HepG2 (cell line): ENCODE results near the gene DDN. TPM values are rescaled to one million over a fixed set of nuclear protein-coding genes. Genes with fewer than 3 reads are reported as not detected.

ENCODE experiments used
- ATAC-seq: fragments of 200-7000 bp; cut with Tn5 transposase; 3 replicates; pipeline ENCODE4 v1.9.1; 2020; ENCODE audit warnings: mild to moderate bottlenecking, moderate library complexity
- BruUV-seq: library from RNA; stranded (reverse); fragments of 400-500 nt; replicated peaks from 2 replicates; lab custom pipeline; 2021; lab: Mats Ljungman, UMichigan
- CTCF ChIA-PET: fragments of 300-600 bp; formaldehyde crosslinking; extraction: SDS; loops from one replicate; lab custom pipeline; 2021; ENCODE audit warnings: low total read pairs, inconsistent platforms, low intra/inter-chr PET ratio; lab: Yijun Ruan, JAX
- POLR2A ChIA-PET: fragments of 350-600 bp; sonication (Branson Sonifier 250); formaldehyde crosslinking; loops from one replicate; lab custom pipeline; 2020; ENCODE audit warnings: antibody characterized with exemption, inconsistent platforms; lab: Yijun Ruan, JAX
- DNase-seq: peaks from one replicate; pipeline ENCODE4 v3.0.0-alpha.2; 2015; ENCODE audit warnings: low spot score
- FAIRE-seq: peaks from 3 replicates; lab custom pipeline; 2011; peaks lifted over from hg19 to GRCh38; lab: Jason Lieb, UNC
- H2AFZ ChIP-seq: one replicate; pipeline ENCODE4 v1.6.1; 2011; ENCODE audit warnings: low read length, inconsistent platforms
- H3K27ac ChIP-seq: fragments of 300-600 bp; 3 replicates; pipeline ENCODE4 v1.8.0; 2011; ENCODE audit warnings: mixed run types, mild to moderate bottlenecking, mixed read lengths, low read length, inconsistent platforms; ENCODE audit not compliant: insufficient read depth; ENCODE audit errors: extremely low read length
- H3K27me3 ChIP-seq, 2 experiments: fragments of 200-600 bp in 1 of 2; 2 replicates in 1 of 2; 3 replicates in 1 of 2; pipeline versions ENCODE4 v1.6.0 to v1.8.0; 2011; ENCODE audit warnings: low read length in 2 of 2, mild to moderate bottlenecking in 2 of 2, moderate library complexity in 2 of 2, inconsistent platforms in 1 of 2; ENCODE audit not compliant: insufficient read depth in 2 of 2, control insufficient read depth in 1 of 2
- H3K36me3 ChIP-seq, 2 experiments: fragments of 200-600 bp in 1 of 2; replicated peaks in 1 of 2; 2 replicates in 1 of 2; 3 replicates in 1 of 2; pipeline versions ENCODE4 v1.5.1 to v1.8.0; 2011; ENCODE audit warnings: low read length in 2 of 2, inconsistent platforms in 1 of 2; ENCODE audit not compliant: insufficient read depth in 2 of 2, control insufficient read depth in 1 of 2
- H3K4me1 ChIP-seq: 2 replicates; pipeline ENCODE4 v1.5.1; 2012; ENCODE audit warnings: low read length, inconsistent platforms; ENCODE audit not compliant: insufficient read depth
- H3K4me2 ChIP-seq: 2 replicates; pipeline ENCODE4 v1.6.0; 2011; ENCODE audit warnings: low read depth, low read length, inconsistent platforms
- H3K4me3 ChIP-seq, 3 experiments: fragments of 200-600 bp in 1 of 3; sonication (generic), shearing (Covaris generic) in 1 of 3; replicated peaks in 1 of 3; 2 replicates each; pipeline ENCODE4 v1.5.1; 2011 to 2016; ENCODE audit warnings: low read length in 3 of 3, inconsistent platforms in 2 of 3, low read depth in 2 of 3, mild to moderate bottlenecking in 2 of 3, control low read depth in 1 of 3, mixed read lengths in 1 of 3; ENCODE audit not compliant: insufficient read depth in 1 of 3
- H3K79me2 ChIP-seq: one replicate; pipeline ENCODE4 v1.6.1; 2011; ENCODE audit warnings: low read length, inconsistent platforms; ENCODE audit not compliant: insufficient read depth
- H3K9ac ChIP-seq: 2 replicates; pipeline ENCODE4 v1.6.0; 2011; ENCODE audit warnings: mild to moderate bottlenecking, low read depth, low read length, inconsistent platforms; ENCODE audit not compliant: insufficient read depth
- H3K9me3 ChIP-seq: 2 replicates; pipeline ENCODE4 v1.5.1; 2012; ENCODE audit warnings: mild to moderate bottlenecking, low read length
- H4K20me1 ChIP-seq: 2 replicates; pipeline ENCODE4 v1.6.0; 2011; ENCODE audit warnings: inconsistent platforms, mild to moderate bottlenecking, low read length, moderate library complexity; ENCODE audit not compliant: insufficient read depth
- CTCF ChIP-seq: sonication (generic); formaldehyde crosslinking; IDR thresholded peaks from 2 replicates; pipeline ENCODE4 v1.5.0; 2020; ENCODE audit warnings: mild to moderate bottlenecking, missing genetic modification reagents, moderate library complexity
- ZNF800 ChIP-seq: sonication (generic); formaldehyde crosslinking; IDR thresholded peaks from 2 replicates; pipeline ENCODE4 v1.4.0; 2020; ENCODE audit warnings: missing genetic modification reagents
- WGBS: methylation state at CpG from one replicate; pipeline ENCODE4 v1.1.6; 2017; ENCODE audit warnings: low lambda C conversion rate; 5-methylcytosine and 5-hydroxymethylcytosine counted together
- in situ Hi-C: cut with HindIII; loops from 2 replicates; pipeline ENCODE4 v1.10.0; 2017; ENCODE audit warnings: low pct_unique_long_range_greater_than_20kb; ENCODE audit not compliant: extremely low pct_ligation_motif_present
- intact Hi-C: fragments of 100-400 bp; cut with micrococcal nuclease; formaldehyde crosslinking; loops from one replicate; pipeline ENCODE4 v1.10.0; 2022; ENCODE audit not compliant: unreplicated experiment
- polyA plus RNA-seq, 8 experiments: library from polyadenylated mRNA; depleted of rRNA in 3 of 8; stranded (reverse) in 7 of 8; unstranded in 1 of 8; fragments of >200 nt; fragmentation: Illumina TruSeq in 4 of 8; extraction: Trizol in 4 of 8; gene quantifications; 2 replicates each; pipeline versions ENCODE4 v1.2.1 to v1.2.3, GENCODE V29; 2011 to 2016; ENCODE audit warnings: low read depth in 4 of 8, missing spikeins in 1 of 8, mixed read lengths in 1 of 8; ENCODE audit not compliant: insufficient read depth in 1 of 8
- total RNA-seq, 5 experiments: library from RNA; depleted of rRNA; stranded (reverse); fragments of >200 nt; fragmentation: Illumina TruSeq; extraction: Trizol; gene quantifications; 2 replicates each; pipeline ENCODE4 v1.2.3, GENCODE V29; 2016; ENCODE audit warnings: low read depth in 1 of 5

The DDN gene
- total and polyA plus RNA-seq, 2 of the 13 experiments (the other 11 are each of a cell fraction or from before 2014, with no cell fraction given), result 0.24 to 0.53 TPM

GRCh38 chr12:49014547-49014946, 15.4 kb upstream of the DDN start:
- CTCF ChIA-PET, result interaction anchor here (2.4 kb wide), 1 partner anchor 18 kb away, joined by 6 read pairs; no protein-coding TSS in a partner anchor
- H3K36me3 ChIP-seq, result peaks cover 0 to 7% of the 10 kb centered on the region in 2 experiments; a peak in 4 of 5 replicates
- in situ Hi-C loops, result no loop called here

More at GRCh38 chr12:49014547-49014946, 15.4 kb upstream of the DDN start:
- ATAC-seq (no peak), FAIRE-seq (no peak), DNase-seq (no peak)
- Histone ChIP-seq H2AFZ (no peak overlapping the region), H4K20me1 (no peaks in the 10 kb centered on the region), H3K9ac (no peak overlapping the region), H3K4me3 (no peak overlapping the region), H3K27ac (no peak overlapping the region), H3K27me3 (no peaks in the 10 kb centered on the region), H3K4me2 (no peak overlapping the region), H3K4me1 (peaks cover 24% of the 10 kb centered on the region), H3K9me3 (no peaks in the 10 kb centered on the region), H3K79me2 (peaks cover 6% of the 10 kb centered on the region)
- no TSS peak for BruUV-seq
- intact Hi-C loops, result loop anchor here (5.0 kb wide), 1 partner anchor 48 kb away; the partner anchor contains the start of gene KMT2D
- WGBS, result 75% methylated on average over 1 of the region's 1 CpG
- POLR2A ChIA-PET, result interaction anchor here (1.0 kb wide), 1 partner anchor 17 kb away, joined by 5 read pairs; no protein-coding TSS in a partner anchor
- no peak for TF ChIP-seq ZNF800 (CRISPR knock-in tag)
- TF ChIP-seq CTCF (CRISPR knock-in tag), result peak; percentile 25; the same call in 1 of the 2 replicates
- TF ChIP-seq, all 625 proteins: peak for 1
